ENCODE data around the gene OR2Z1. TPM values are rescaled to one million over a fixed set of nuclear protein-coding genes. Genes with fewer than 3 reads are reported as not detected.

Gene OR2Z1
- not detected in 5 replicates for total RNA-seq (2022; extraction: Qiagen RNA extraction)

GRCh38 chr19:8721334-8721733 is at the start of gene OR2Z1:
TSS of gene OR2Z1 (plus strand) at chr19:8721634. CDS start at chr19:8731029, 9,395 bp downstream.

GRCh38 chr19:8698433-8699063 is 22.9 kb upstream of the OR2Z1 start, which contains the start of gene ACTL9:
TSS of gene ACTL9 (minus strand) at chr19:8698795. CDS start at chr19:8698701, 94 bp downstream.

Other genes with a start within 250 kb of the OR2Z1 start
- 0.08 to 0.16 TPM (median 0.09 TPM) in 5 replicates for gene PRAM1, start 219.0 kb upstream of the OR2Z1 start, total RNA-seq (2022; extraction: Qiagen RNA extraction)
- 13.8 to 21.3 TPM (median 18.9 TPM) in 5 replicates for gene ZNF414, start 207.5 kb upstream of the OR2Z1 start, total RNA-seq (2022; extraction: Qiagen RNA extraction)
- 0.22 to 0.32 TPM (median 0.24 TPM) in 5 replicates for gene MYO1F, start 144.2 kb upstream of the OR2Z1 start, total RNA-seq (2022; extraction: Qiagen RNA extraction)
- 10.3 to 14.9 TPM (median 12.8 TPM) in 5 replicates for gene ADAMTS10, start 110.9 kb upstream of the OR2Z1 start, total RNA-seq (2022; extraction: Qiagen RNA extraction)
- not detected in 5 replicates for gene NFILZ, start 91.0 kb upstream of the OR2Z1 start, total RNA-seq (2022; extraction: Qiagen RNA extraction)
- not detected in 5 replicates for gene ACTL9, start 22.8 kb upstream of the OR2Z1 start, total RNA-seq (2022; extraction: Qiagen RNA extraction)
- gene ZNF558, start 110.7 kb downstream of the OR2Z1 start, total RNA-seq (2022; extraction: Qiagen RNA extraction): 5.5 to 8.3 TPM (median 6.7 TPM) in 5 replicates
- not detected in 5 replicates for gene MBD3L1, start 110.7 kb downstream of the OR2Z1 start, total RNA-seq (2022; extraction: Qiagen RNA extraction)

All from A549 treated with Hydrocortisone at 1 μM for 4 hours (cell line).